ENCODE measurements around the gene ACTMAP. TPM values are rescaled to one million over a fixed set of nuclear protein-coding genes. Genes with fewer than 3 reads are reported as not detected.

ACTMAP gene
- total and polyA plus RNA-seq, 9 of the 15 experiments (the other 6 are each of a cell fraction or from before 2014, with no cell fraction given) = 1.7 to 16.6 (median 4.9) TPM

DNA sequence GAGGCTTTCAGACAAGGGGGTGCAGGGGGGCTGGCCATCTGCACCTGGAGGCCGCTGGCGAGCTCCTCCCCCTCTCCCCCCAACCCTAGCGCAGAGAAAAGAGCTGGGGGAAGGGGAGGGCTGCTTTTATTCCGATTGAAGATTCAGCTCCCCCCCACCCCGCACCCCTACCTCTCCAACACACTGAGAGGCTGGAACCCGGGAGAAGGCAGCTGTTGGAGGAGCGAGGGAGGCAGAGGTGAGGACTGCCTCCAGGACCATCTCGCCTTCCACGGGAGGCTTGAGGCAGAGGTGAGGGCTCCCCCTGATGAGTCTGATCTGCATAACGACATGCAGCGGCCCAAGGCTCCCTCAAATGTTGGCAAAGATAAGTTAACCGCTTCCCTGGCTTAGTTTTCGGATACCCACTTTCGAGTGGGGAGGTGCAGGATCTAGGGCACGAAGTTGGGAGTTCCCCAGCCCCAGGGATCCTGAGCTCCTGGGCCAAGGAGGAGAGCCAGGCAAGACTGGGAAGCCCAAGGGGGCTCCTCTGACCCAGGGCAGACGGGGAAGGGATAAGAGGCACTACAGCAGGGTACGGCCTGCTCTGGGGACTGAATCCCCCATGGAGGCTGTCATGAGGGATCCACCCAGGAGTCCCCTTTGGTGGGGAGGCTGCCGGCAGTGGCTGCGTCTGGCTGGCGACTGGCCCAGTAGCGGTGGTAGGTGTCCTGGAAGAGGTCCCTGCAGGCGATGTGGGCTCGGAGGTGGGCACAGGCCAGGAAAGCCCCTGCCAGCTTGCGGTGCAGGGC lies 58.7 kb downstream of the ACTMAP start (continued):
- TF ChIP-seq CHCHD3 (CRISPR knock-in tag; IDR thresholded peaks at IDR 0.05) (no peak), NR2C1 (IDR thresholded peaks at IDR 0.05) (no peak), NR2C1 (tag; IDR thresholded peaks at IDR 0.05) (no peak), ZNF253 (CRISPR knock-in tag; conservative IDR thresholded peaks at IDR 0.05) (no peak), ZBTB1 (CRISPR knock-in tag; IDR thresholded peaks at IDR 0.05; ENCODE audit: borderline replicate concordance, low read depth) (no peak), ZNF551 (CRISPR knock-in tag; IDR thresholded peaks at IDR 0.05) (no peak), XRCC3 (IDR thresholded peaks at IDR 0.05) (no peak), MCM7 (IDR thresholded peaks at IDR 0.05) (no peak), ZNF232 (CRISPR knock-in tag; IDR thresholded peaks at IDR 0.05) (no peak), MCM2 (IDR thresholded peaks at IDR 0.05; ENCODE audit: low read depth) (no peak), GATAD2B (IDR thresholded peaks at IDR 0.05; ENCODE audit: borderline replicate concordance) (no peak), ZZZ3 (IDR thresholded peaks at IDR 0.05) (no peak), SLC30A9 (CRISPR knock-in tag; IDR thresholded peaks at IDR 0.05) (no peak), IRF1 (CRISPR knock-in tag; IDR thresholded peaks at IDR 0.05; ENCODE audit: borderline replicate concordance) (0 out of 2 replicates have a peak, but pooled peaks have one; percentile 20), SIX5 (IDR thresholded peaks at IDR 0.05; ENCODE audit: borderline replicate concordance in 1 of 2, insufficient read depth in 1 of 2, low read depth in 1 of 2, low read length in 2 of 2) (no peak), ZNF512 (tag; IDR thresholded peaks at IDR 0.05) (no peak), HNRNPLL (IDR thresholded peaks at IDR 0.05; ENCODE audit: low read depth, low read length, poor library complexity, severe bottlenecking) (peak; percentile 28), GMEB1 (CRISPR knock-in tag; IDR thresholded peaks at IDR 0.05) (no peak), ZFP30 (CRISPR knock-in tag; IDR thresholded peaks at IDR 0.05; ENCODE audit: borderline replicate concordance) (no peak), PML (IDR thresholded peaks at IDR 0.05; ENCODE audit: low read length) (no peak), DPF2 (IDR thresholded peaks at IDR 0.05) (no peak), ZNF586 (CRISPR knock-in tag; conservative IDR thresholded peaks at IDR 0.05) (no peak), ZNF217 (CRISPR knock-in tag; IDR thresholded peaks at IDR 0.05) (no peak), ZNF174 (CRISPR knock-in tag; IDR thresholded peaks at IDR 0.05) (no peak), KAT7 (CRISPR knock-in tag; IDR thresholded peaks at IDR 0.05; ENCODE audit: borderline replicate concordance) (no peak)
- TF ChIP-seq, protein P1, sequence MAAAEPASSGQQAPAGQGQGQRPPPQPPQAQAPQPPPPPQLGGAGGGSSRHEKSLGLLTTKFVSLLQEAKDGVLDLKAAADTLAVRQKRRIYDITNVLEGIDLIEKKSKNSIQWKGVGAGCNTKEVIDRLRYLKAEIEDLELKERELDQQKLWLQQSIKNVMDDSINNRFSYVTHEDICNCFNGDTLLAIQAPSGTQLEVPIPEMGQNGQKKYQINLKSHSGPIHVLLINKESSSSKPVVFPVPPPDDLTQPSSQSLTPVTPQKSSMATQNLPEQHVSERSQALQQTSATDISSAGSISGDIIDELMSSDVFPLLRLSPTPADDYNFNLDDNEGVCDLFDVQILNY (CRISPR knock-in tag; IDR thresholded peaks at IDR 0.05) = no peak

All from K562 (cell line).